GM12878 (cell line): ENCODE results near the gene COL9A3. TPM values are rescaled to one million over a fixed set of nuclear protein-coding genes. Genes with fewer than 3 reads are reported as not detected.

Source experiments
- ATAC-seq: fragments of 200-7000 bp; cut with Tn5 transposase; 3 replicates; pipeline ENCODE4 v1.9.1; 2020; ENCODE audit warnings: mild to moderate bottlenecking, moderate library complexity
- BruUV-seq: library from RNA; stranded (reverse); fragments of 400-500 nt; replicated peaks from 2 replicates; lab custom pipeline; 2021; lab: Mats Ljungman, UMichigan
- CTCF ChIA-PET: fragments of 300-600 bp; sonication (Branson Sonifier 250); formaldehyde crosslinking; extraction: SDS; loops from one replicate; lab custom pipeline; 2021; ENCODE audit warnings: inconsistent platforms; lab: Yijun Ruan, JAX
- POLR2A ChIA-PET: fragments of 350-600 bp; formaldehyde crosslinking; extraction: SDS; loops from one replicate; lab custom pipeline; 2021; ENCODE audit warnings: inconsistent platforms; lab: Charles Lee
- RAD21 ChIA-PET: fragments of 300-600 bp; sonication (Branson Sonifier 250); formaldehyde crosslinking; loops from one replicate; lab custom pipeline; 2023; ENCODE audit warnings: antibody characterized with exemption; ENCODE audit not compliant: unreplicated experiment; lab: Charles Lee
- SMC1A ChIA-PET: fragments of 300-600 bp; sonication (Branson Sonifier 250); formaldehyde crosslinking; loops from one replicate; lab custom pipeline; 2023; ENCODE audit not compliant: unreplicated experiment, uncharacterized antibody; lab: Charles Lee
- DNase-seq: peaks from one replicate; pipeline ENCODE4 v3.0.0-alpha.2; 2011; ENCODE audit warnings: low read depth, low spot score
- FAIRE-seq: peaks from 3 replicates; lab custom pipeline; 2011; peaks lifted over from hg19 to GRCh38; lab: Jason Lieb, UNC
- H2AFZ ChIP-seq: 2 replicates; pipeline ENCODE4 v1.6.0; 2011; ENCODE audit warnings: low read depth, low read length, control low read depth; ENCODE audit not compliant: control insufficient read depth
- H3K27ac ChIP-seq: 2 replicates; pipeline ENCODE4 v1.5.1; 2011; ENCODE audit warnings: control low read depth; ENCODE audit not compliant: control insufficient read depth, insufficient read depth
- H3K27me3 ChIP-seq, 2 experiments: replicated peaks in 1 of 2; 2 replicates each; pipeline versions ENCODE4 v1.6.0 to v1.6.1; 2011; ENCODE audit warnings: low read length in 1 of 2; ENCODE audit not compliant: control insufficient read depth in 2 of 2, insufficient read depth in 2 of 2
- H3K36me3 ChIP-seq, 2 experiments: 2 replicates each; pipeline ENCODE4 v1.5.1; 2011; ENCODE audit warnings: low read length in 1 of 2; ENCODE audit not compliant: control insufficient read depth in 2 of 2, insufficient read depth in 2 of 2
- H3K4me1 ChIP-seq: 2 replicates; pipeline ENCODE4 v1.6.1; 2011; ENCODE audit warnings: mild to moderate bottlenecking, low read length, moderate library complexity, mixed read lengths; ENCODE audit not compliant: control insufficient read depth, insufficient read depth
- H3K4me2 ChIP-seq: 2 replicates; pipeline ENCODE4 v1.6.0; 2011; ENCODE audit warnings: control low read depth; ENCODE audit not compliant: control insufficient read depth, insufficient read depth
- H3K4me3 ChIP-seq: fragments of 200-600 bp; sonication (generic); 2 replicates; pipeline ENCODE4 v1.5.1; 2016
- H3K79me2 ChIP-seq: 2 replicates; pipeline ENCODE4 v1.6.0; 2011; ENCODE audit warnings: low read length; ENCODE audit not compliant: control insufficient read depth, insufficient read depth
- H3K9ac ChIP-seq: 2 replicates; pipeline ENCODE4 v1.8.0; 2011; ENCODE audit warnings: low read length, control low read depth, mixed read lengths; ENCODE audit not compliant: control insufficient read depth, insufficient read depth
- H3K9me3 ChIP-seq: replicated peaks from 3 replicates; pipeline ENCODE4 v1.5.1; 2011; ENCODE audit warnings: mild to moderate bottlenecking, low read length; ENCODE audit not compliant: control insufficient read depth, insufficient read depth
- H4K20me1 ChIP-seq: 2 replicates; pipeline ENCODE4 v1.6.0; 2011; ENCODE audit not compliant: control insufficient read depth, insufficient read depth
- CHD2 ChIP-seq: IDR thresholded peaks from 2 replicates; pipeline ENCODE4 v1.6.1; 2011; ENCODE audit warnings: low read depth, low read length, improper control_type of control experiment, borderline replicate concordance
- CREB1 ChIP-seq: IDR thresholded peaks from 2 replicates; pipeline ENCODE4 v1.6.1; 2012; ENCODE audit warnings: low read depth, mild to moderate bottlenecking, inconsistent platforms
- DPF2 ChIP-seq: fragments of 450-650 bp; IDR thresholded peaks from 2 replicates; pipeline ENCODE4 v1.6.1; 2017; ENCODE audit warnings: mild to moderate bottlenecking
- EED ChIP-seq: sonication (generic); IDR thresholded peaks from 2 replicates; pipeline ENCODE4 v1.6.1; 2016; ENCODE audit warnings: antibody characterized with exemption, low read depth
- EGR1 ChIP-seq, 2 experiments: IDR thresholded peaks; 1 replicate in 1 of 2; 2 replicates in 1 of 2; pipeline ENCODE4 v1.6.1; 2011 to 2012; ENCODE audit warnings: low read depth in 2 of 2, low read length in 2 of 2, borderline replicate concordance in 1 of 2, mild to moderate bottlenecking in 1 of 2, moderate library complexity in 1 of 2
- EZH2 ChIP-seq: IDR thresholded peaks from 2 replicates; pipeline ENCODE4 v1.6.1; 2012; ENCODE audit warnings: low read depth, mild to moderate bottlenecking, control low read depth, inconsistent platforms, low read length, borderline replicate concordance; ENCODE audit not compliant: control insufficient read depth
- NFYA ChIP-seq: IDR thresholded peaks from 2 replicates; pipeline ENCODE4 v1.6.1; 2011; ENCODE audit warnings: low read depth, mild to moderate bottlenecking, low read length, improper control_type of control experiment, borderline replicate concordance
- NR2C1 ChIP-seq: fragments of 450-650 bp; IDR thresholded peaks from 2 replicates; pipeline ENCODE4 v1.6.1; 2017; ENCODE audit warnings: antibody characterized with exemption, mild to moderate bottlenecking, moderate library complexity
- POLR2A ChIP-seq: IDR thresholded peaks from 2 replicates; pipeline ENCODE4 v1.6.1; 2011; ENCODE audit warnings: low read depth, mild to moderate bottlenecking, low read length
- SUPT20H ChIP-seq: IDR thresholded peaks from 2 replicates; pipeline ENCODE4 v1.6.1; 2011; ENCODE audit warnings: low read depth, mild to moderate bottlenecking, low read length, moderate library complexity, borderline replicate concordance; ENCODE audit not compliant: control insufficient read depth
- TCF12 ChIP-seq: IDR thresholded peaks from 2 replicates; pipeline ENCODE4 v1.6.1; 2011; ENCODE audit warnings: low read depth, mild to moderate bottlenecking, low read length
- ZNF207 ChIP-seq: fragments of 450-650 bp; IDR thresholded peaks from 2 replicates; pipeline ENCODE4 v1.6.1; 2014; ENCODE audit warnings: antibody characterized with exemption, mild to moderate bottlenecking, borderline replicate concordance
- ZNF217 ChIP-seq: fragments of 450-650 bp; IDR thresholded peaks from 2 replicates; pipeline ENCODE4 v1.6.1; 2017; ENCODE audit warnings: antibody characterized with exemption, mild to moderate bottlenecking
- ZNF384 ChIP-seq: IDR thresholded peaks from 2 replicates; pipeline ENCODE4 v1.6.1; 2012; ENCODE audit warnings: low read depth, mild to moderate bottlenecking, low read length, improper control_type of control experiment, borderline replicate concordance
- WGBS: methylation state at CpG from one replicate; pipeline ENCODE4 v1.1.6; 2016; ENCODE audit warnings: low lambda C conversion rate; ENCODE audit not compliant: insufficient replicate concordance, insufficient coverage; ENCODE audit errors: missing lambda C conversion rate; 5-methylcytosine and 5-hydroxymethylcytosine counted together
- in situ Hi-C: fragments of 300-500 bp; cut with MboI; formaldehyde crosslinking; loops from 9 replicates; pipeline ENCODE4 v1.14.3; 2018; ENCODE audit warnings: mixed read lengths
- intact Hi-C: fragments of 100-400 bp; cut with micrococcal nuclease; formaldehyde crosslinking; loops from one replicate; pipeline ENCODE4 v1.14.2; 2022; ENCODE audit not compliant: unreplicated experiment
- polyA plus RNA-seq, 11 experiments: library from polyadenylated mRNA; depleted of rRNA in 4 of 11; unstranded in 6 of 11; stranded (reverse) in 5 of 11; fragments of >200 nt; fragmentation: Nextera tagmentation in 4 of 11; fragmentation: Illumina TruSeq in 1 of 11; extraction: Ambion mirVana in 4 of 11; extraction: Trizol in 1 of 11; gene quantifications; 1 replicate in 1 of 11; 2 replicates in 10 of 11; pipeline versions ENCODE4 v1.2.1 to v1.2.3, GENCODE V29; 2011 to 2016; ENCODE audit warnings: inconsistent platforms in 2 of 11, missing spikeins in 2 of 11, low read depth in 1 of 11
- total RNA-seq, 4 experiments: library from RNA; depleted of rRNA in 3 of 4; stranded (reverse); fragments of >200 nt in 3 of 4; fragmentation: Illumina TruSeq in 1 of 4; extraction: Trizol in 1 of 4; gene quantifications; 2 replicates each; pipeline versions ENCODE4 v1.2.1 to v1.2.3, GENCODE V29; 2013 to 2021

Gene COL9A3
- total and polyA plus RNA-seq, 10 of the 15 experiments (the other 5 are each of a cell fraction or from before 2014, with no cell fraction given) = 0.09 to 1.7 (median 0.63) TPM; not detected in 1

GRCh38 chr20:62770916-62771315 lies 45.9 kb upstream of the COL9A3 start:
- H3K4me1 ChIP-seq = no peaks in the 10 kb centered on the region
- no peak overlapping the region for H3K4me3 ChIP-seq
- H3K27ac ChIP-seq = no peak overlapping the region
- in situ Hi-C loops = no loop called here
- DNase-seq (no peak), FAIRE-seq (no peak), ATAC-seq (no peak)
- H4K20me1 ChIP-seq = no peaks in the 10 kb centered on the region
- H3K27me3 ChIP-seq = no peaks in the 10 kb centered on the region; a peak in 2 of 4 replicates
- H3K4me2 ChIP-seq = no peak overlapping the region
- ChIA-PET SMC1A (no interaction called here), POLR2A (interaction anchor here (0.6 kb wide), 1 partner anchor 23 kb away, joined by 5 read pairs; no protein-coding TSS in a partner anchor), RAD21 (no interaction called here), CTCF (no interaction called here)
- 49% methylated on average over 14 of the region's 14 CpGs for WGBS
- no peaks in the 10 kb centered on the region for H3K36me3 ChIP-seq
- no peaks in the 10 kb centered on the region for H3K79me2 ChIP-seq
- no TSS peak for BruUV-seq
- TF ChIP-seq EZH2 (no peak), NR2C1 (no peak), NFYA (no peak), EGR1 (IDR thresholded peaks at IDR 0.05; ENCODE audit: borderline replicate concordance in 1 of 2, low read depth in 2 of 2, low read length in 2 of 2) (no peak), SUPT20H (no peak), CHD2 (no peak), EED (no peak), TCF12 (no peak), POLR2A (no peak), ZNF217 (no peak), CREB1 (no peak), DPF2 (no peak), ZNF384 (no peak), ZNF207 (no peak)
- no peaks in the 10 kb centered on the region for H3K9me3 ChIP-seq
- no peak overlapping the region for H2AFZ ChIP-seq
- intact Hi-C loops = no loop called here
- no peak overlapping the region for H3K9ac ChIP-seq
